GM21529 (cell line): ENCODE results near the gene IFI27L2.

Source experiments
- ATAC-seq: cut with Tn5 transposase; IDR thresholded peaks from one replicate; pipeline ENCODE4 v1.9.1; 2021; ENCODE audit not compliant: unreplicated experiment

Gene IFI27L2

GRCh38 chr14:94103554-94104150 lies 25.8 kb downstream of the IFI27L2 start:
- no peak for ATAC-seq

GRCh38 chr14:94102768-94103482 lies 26.5 kb downstream of the IFI27L2 start:
- no peak for ATAC-seq

GRCh38 chr14:94101748-94102147 lies 27.7 kb downstream of the IFI27L2 start:
- ATAC-seq, result no peak

- no peak for ATAC-seq
These were observed 28.6 kb downstream of the IFI27L2 start for GRCh38 chr14:94100847-94101246.

- ATAC-seq, result no peak
These were observed 30.4 kb downstream of the IFI27L2 start for GRCh38 chr14:94099006-94099405.

- no peak for ATAC-seq
These were observed 30.9 kb downstream of the IFI27L2 start for GRCh38 chr14:94098326-94098992.

GRCh38 chr14:94097091-94097490 lies 32.3 kb downstream of the IFI27L2 start:
- no peak for ATAC-seq

GRCh38 chr14:94093418-94093817 lies 36.0 kb downstream of the IFI27L2 start:
- ATAC-seq, result no peak

- no peak for ATAC-seq
These were observed 39.9 kb downstream of the IFI27L2 start for GRCh38 chr14:94089479-94089878.

GRCh38 chr14:94088516-94088915 lies 40.9 kb downstream of the IFI27L2 start:
- ATAC-seq, result no peak

- no peak for ATAC-seq
These were observed 41.5 kb downstream of the IFI27L2 start for GRCh38 chr14:94087891-94088290.

GRCh38 chr14:94081386-94081820 lies 48.0 kb downstream of the IFI27L2 start:
- ATAC-seq, result peak; percentile 21

- peak; percentile 97 for ATAC-seq
These were observed 48.6 kb downstream of the IFI27L2 start, which contains the start of the genes DDX24 and IFI27L1 for GRCh38 chr14:94080621-94081385. TSS of gene DDX24 (minus strand) at chr14:94081202. CDS start at chr14:94079742, 1,460 bp downstream. TSS of gene IFI27L1 (plus strand) at chr14:94081310. CDS start at chr14:94096938, 15,628 bp downstream.

GRCh38 chr14:94079891-94080620 lies 49.3 kb downstream of the IFI27L2 start:
- no peak for ATAC-seq

GRCh38 chr14:94077823-94078222 lies 51.6 kb downstream of the IFI27L2 start:
- ATAC-seq, result no peak
